Activated T-cell treated with anti-CD3 and anti-CD28 coated beads, Interleukin-2, amount 50 U/mL, for 72 hours (primary cell): ENCODE data around the gene CFAP45. TPM values are rescaled to one million over a fixed set of nuclear protein-coding genes. Genes with fewer than 3 reads are reported as not detected.

Experiments used
- ATAC-seq, 2 donors: fragments of 150-1000 bp; cut with Tn5 transposase; replicated peaks in 1 of 2; 2 replicates each; pipeline ENCODE4 v1.10.0; 2021; ENCODE audit warnings: moderate library complexity in 2 of 2, mild to moderate bottlenecking in 1 of 2
- DNase-seq, 2 donors: peaks; one replicate each; pipeline ENCODE4 v3.0.0; 2021 to 2022; ENCODE audit warnings: mixed read lengths in 1 of 2
- H3K27ac Mint-ChIP-seq: one replicate; pipeline ENCODE4 v1.8.0; 2022; ENCODE audit warnings: mild to moderate bottlenecking, moderate library complexity, mixed read lengths
- H3K27me3 Mint-ChIP-seq: one replicate; pipeline ENCODE4 v1.8.0; 2022; ENCODE audit warnings: low read depth, mixed read lengths
- H3K36me3 Mint-ChIP-seq, 2 donors: one replicate each; pipeline ENCODE4 v1.8.0; 2022; ENCODE audit warnings: mixed read lengths in 2 of 2, mild to moderate bottlenecking in 1 of 2; ENCODE audit not compliant: insufficient read depth in 2 of 2
- H3K4me1 Mint-ChIP-seq: one replicate; pipeline ENCODE4 v1.8.0; 2022; ENCODE audit warnings: low read depth, mixed read lengths
- H3K4me3 Mint-ChIP-seq, 2 donors: one replicate each; pipeline ENCODE4 v1.8.0; 2022; ENCODE audit warnings: mild to moderate bottlenecking in 2 of 2, mixed read lengths in 2 of 2, moderate library complexity in 2 of 2
- H3K9me3 Mint-ChIP-seq, 2 donors: one replicate each; pipeline ENCODE4 v1.8.0; 2022; ENCODE audit warnings: mixed read lengths in 2 of 2
- total RNA-seq, 2 donors: library from RNA; stranded (reverse); gene quantifications; one replicate each; pipeline ENCODE4 v1.2.3, GENCODE V29; 2022

CFAP45 gene
- total RNA-seq, 2 donors from 2014 or later: 2.0 to 2.8 TPM

DNA sequence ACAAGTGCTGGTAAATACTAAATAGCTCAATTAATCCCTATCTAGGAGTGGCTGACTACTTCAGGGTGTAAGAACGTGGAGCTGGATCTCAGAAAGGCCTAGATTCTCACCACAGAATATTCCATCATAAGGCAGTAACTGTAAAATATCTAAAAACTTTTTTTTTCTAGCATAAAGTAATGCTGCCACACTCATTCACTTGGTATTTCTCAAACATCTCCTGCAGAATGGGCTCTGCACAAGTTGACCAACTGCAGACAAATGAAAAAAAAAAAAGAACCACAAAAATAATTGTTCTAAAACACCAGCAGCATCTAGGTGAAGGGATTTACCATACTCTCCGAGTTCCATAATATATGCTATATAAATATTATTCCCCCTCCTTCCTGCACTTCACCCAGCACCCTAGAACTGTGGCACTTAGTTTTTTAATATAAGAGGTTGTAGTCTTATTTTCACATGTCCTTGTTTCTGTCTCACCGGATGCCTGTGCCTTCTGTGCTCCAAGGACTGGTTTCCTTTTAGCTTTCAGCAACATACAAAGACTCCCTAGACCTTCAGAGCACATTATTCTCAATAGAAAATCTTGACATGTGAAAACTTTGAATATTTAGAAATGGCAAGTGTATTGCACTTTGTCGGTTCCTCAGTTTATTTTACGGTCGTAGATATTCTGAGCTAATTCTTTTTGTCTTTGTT lies 46.4 kb downstream of the CFAP45 start:
- peak overlapping the region; percentile 66 for H3K27ac Mint-ChIP-seq
- no peaks in the 10 kb centered on the region for H3K9me3 Mint-ChIP-seq
- peaks cover 19% of the 10 kb centered on the region for H3K4me1 Mint-ChIP-seq
- ATAC-seq: no peak
- H3K4me3 Mint-ChIP-seq: peak overlapping the region; percentile 68 to 91
- no peaks in the 10 kb centered on the region for H3K27me3 Mint-ChIP-seq
- no peak for DNase-seq
- H3K36me3 Mint-ChIP-seq: no peaks in the 10 kb centered on the region

DNA sequence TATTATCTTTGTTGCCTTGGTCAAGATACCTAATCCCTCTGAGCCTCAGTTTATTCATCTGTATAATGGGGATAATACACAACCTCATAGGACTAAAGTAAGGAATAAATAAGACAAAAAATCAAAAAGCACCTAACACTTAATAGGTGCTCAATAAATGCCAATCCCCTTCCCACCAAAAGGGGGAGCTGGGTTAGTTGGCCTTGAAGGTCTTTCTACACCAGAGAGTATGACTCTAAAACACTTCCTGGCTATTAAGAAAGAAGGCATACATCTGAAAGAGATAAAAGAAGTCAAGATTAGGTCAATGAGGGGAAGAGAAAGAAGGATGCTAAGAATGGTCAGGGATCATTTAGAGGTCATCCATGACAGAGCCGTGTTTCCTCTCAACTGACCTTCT lies 48.6 kb downstream of the CFAP45 start:
- Mint-ChIP-seq H3K36me3 (no peaks in the 10 kb centered on the region), H3K4me1 (peaks cover 19% of the 10 kb centered on the region), H3K27me3 (no peaks in the 10 kb centered on the region), H3K27ac (peak overlapping the region; percentile 61), H3K9me3 (no peaks in the 10 kb centered on the region), H3K4me3 (no peak overlapping the region)
- DNase-seq (no peak), ATAC-seq (no peak)

DNA sequence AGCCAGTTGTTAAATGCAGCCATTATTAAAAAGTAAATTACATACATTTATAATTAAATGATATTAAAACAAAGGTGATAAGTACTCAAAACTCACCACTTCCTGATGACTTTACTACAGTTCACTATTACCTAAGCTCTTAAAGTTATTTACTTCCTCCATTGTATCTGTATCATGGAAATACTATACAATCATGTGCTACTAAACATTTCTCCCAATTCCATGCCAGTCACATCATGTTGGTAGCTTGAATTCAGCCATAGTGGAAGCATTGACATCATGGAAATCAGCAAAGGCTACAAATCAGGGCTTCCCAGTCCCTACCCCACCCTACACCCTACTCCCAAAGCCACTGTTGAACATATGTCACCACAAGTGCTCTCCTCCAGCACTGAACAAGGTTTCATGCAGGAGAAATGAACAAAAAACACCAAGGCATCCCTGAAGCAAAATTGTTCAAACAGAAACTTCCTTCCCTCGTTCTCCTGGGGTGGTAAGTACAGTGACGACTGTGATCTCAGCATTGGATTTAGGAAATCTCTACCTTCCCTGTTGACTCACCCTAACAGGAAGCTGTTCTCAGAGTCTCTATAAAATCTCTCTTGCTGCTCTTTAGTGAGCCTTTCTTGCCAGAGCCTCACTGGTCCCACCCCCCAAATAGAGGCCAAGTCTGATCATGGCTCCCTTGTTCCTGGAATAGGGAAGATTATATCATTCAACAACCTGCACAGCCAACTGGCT lies 50.2 kb downstream of the CFAP45 start:
- Mint-ChIP-seq H3K36me3 (no peaks in the 10 kb centered on the region), H3K4me3 (no peak overlapping the region), H3K27me3 (peaks cover under 1% of the 10 kb centered on the region), H3K9me3 (no peaks in the 10 kb centered on the region), H3K27ac (no peak overlapping the region), H3K4me1 (peaks cover 14% of the 10 kb centered on the region)
- DNase-seq: no peak
- ATAC-seq: no peak

DNA sequence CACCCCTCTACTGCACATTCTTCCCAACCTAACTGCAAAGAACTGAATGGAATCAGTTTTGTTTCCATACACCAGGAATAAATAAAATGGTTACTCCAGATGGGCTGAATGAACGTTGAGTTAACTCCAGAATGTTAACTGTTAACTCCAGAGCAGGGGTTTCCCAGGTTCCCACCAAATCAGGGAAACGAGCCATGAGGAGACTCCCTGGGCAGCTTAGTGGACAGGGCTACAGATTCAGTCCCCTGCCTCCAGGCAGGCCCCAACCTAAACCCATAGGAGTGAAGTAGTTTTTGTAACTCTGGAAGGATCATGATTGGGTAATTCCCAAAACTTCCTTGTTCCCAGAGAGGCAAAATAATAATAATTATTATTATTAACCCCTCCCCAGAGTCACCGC lies 51.6 kb downstream of the CFAP45 start:
- DNase-seq (no peak), ATAC-seq (no peak)
- Mint-ChIP-seq H3K9me3 (no peaks in the 10 kb centered on the region), H3K36me3 (no peaks in the 10 kb centered on the region), H3K27ac (no peak overlapping the region), H3K4me1 (peaks cover 5% of the 10 kb centered on the region), H3K4me3 (no peak overlapping the region), H3K27me3 (peaks cover 15% of the 10 kb centered on the region)

DNA sequence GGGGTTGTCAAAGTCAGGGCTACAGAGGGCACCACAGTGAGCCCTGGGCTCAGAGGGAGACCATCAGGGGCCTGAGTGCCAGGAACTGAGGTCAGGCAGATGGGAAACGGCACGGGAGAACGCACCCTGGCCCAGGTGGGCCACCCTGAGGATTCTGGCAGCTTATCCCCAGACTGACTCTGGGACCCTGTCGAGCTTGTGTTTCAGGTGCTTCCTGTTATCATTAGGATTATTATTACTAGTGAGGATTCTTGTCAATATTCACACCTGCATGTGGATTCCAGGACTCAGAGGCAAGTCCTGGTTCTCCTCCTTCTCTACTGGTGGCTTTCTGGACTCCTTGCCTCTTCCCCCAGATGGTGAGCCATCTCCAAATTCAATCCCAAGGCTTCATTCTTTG lies 52.7 kb downstream of the CFAP45 start:
- Mint-ChIP-seq H3K36me3 (no peaks in the 10 kb centered on the region), H3K4me1 (peaks cover 5% of the 10 kb centered on the region), H3K9me3 (no peaks in the 10 kb centered on the region), H3K4me3 (no peak overlapping the region), H3K27ac (no peak overlapping the region), H3K27me3 (peaks cover 15% of the 10 kb centered on the region)
- no peak for ATAC-seq
- no peak for DNase-seq

DNA sequence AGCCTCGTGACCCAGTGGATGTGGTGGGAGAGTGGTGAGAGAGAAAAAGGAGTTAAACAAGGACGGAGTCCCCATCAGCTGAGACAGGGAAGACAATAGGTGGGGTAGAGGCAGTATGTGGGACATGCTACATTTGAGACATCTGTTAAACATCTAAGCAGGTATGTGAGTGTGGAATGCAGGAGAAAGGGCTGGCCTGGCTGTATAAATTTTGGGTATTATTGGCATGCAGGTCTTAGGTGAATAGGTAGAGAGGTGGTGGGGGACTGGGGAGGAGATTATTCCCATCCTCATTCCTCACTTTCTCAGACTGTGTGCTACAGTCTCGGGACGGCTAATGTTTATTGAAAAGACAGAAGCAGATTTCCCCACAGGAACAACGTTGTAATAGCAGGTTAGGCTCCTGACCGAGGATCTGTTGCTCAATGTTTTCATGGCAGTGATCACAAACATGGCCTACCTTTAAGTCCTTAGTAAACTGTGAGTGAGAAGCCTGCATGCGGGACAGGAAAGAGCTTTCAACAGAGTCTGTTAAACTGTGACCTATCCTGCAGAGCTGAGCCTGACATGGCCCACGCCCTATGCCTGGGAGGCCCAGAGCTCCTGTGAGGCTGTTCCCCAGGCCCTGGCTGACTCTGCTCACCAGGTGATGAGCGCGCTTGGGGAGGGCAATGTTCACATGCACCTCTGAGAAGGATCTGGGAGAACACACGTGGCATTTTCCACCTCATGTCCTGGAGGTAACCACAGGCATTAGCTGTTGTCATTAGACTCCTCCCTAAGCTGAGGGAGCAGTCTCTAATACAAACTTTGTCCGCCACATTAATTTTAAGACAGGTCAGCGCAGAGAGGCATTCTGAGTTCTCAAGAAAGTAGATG lies 54.0 kb downstream of the CFAP45 start:
- Mint-ChIP-seq H3K27me3 (peaks cover 15% of the 10 kb centered on the region), H3K9me3 (no peaks in the 10 kb centered on the region), H3K4me1 (no peaks in the 10 kb centered on the region), H3K4me3 (no peak overlapping the region), H3K36me3 (no peaks in the 10 kb centered on the region), H3K27ac (no peak overlapping the region)
- no peak for DNase-seq
- no peak for ATAC-seq

DNA sequence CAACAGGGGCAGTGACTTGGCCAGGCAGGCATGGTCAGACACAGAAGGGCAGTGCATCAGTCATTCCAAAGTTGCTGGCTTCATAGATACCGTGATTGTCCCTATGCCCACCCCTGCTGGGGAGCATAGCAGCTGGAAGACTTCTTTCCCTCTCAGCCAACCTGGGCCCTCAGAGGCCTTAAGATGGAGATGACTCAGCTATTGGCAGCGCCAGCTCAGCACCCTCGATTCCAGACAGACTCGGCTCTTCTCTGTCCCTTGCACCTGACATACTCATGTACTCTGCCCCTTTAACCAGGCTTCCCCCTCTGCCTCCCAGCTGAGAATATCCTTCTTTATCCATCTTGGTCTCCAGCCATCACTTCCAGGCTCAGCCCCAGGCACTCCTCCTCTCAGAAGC lies 56.5 kb downstream of the CFAP45 start:
- Mint-ChIP-seq H3K27ac (no peak overlapping the region), H3K36me3 (no peaks in the 10 kb centered on the region), H3K4me1 (peaks cover 8% of the 10 kb centered on the region), H3K27me3 (peaks cover 15% of the 10 kb centered on the region), H3K4me3 (no peak overlapping the region), H3K9me3 (no peaks in the 10 kb centered on the region)
- ATAC-seq (no peak), DNase-seq (no peak)

DNA sequence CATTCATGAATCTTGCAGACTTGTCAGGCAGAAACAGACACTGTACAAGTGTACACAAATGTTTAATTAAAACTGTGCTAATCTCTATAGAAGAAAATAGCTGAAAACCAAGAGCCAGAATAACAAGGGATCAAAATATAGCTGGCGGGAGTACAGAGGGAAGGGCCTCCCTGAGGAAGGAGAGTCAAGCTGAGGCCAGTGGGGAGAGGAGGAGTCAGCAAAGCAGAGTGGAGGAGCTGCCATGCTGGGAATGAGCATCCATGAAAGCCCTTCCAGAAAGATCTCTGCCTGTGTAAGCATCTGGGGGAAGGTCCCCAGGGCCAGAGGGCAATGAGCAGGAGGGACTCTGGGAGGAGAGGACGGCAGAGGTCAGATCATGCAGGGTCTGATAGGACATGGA lies 58.2 kb downstream of the CFAP45 start:
- no peak overlapping the region for H3K27ac Mint-ChIP-seq

DNA sequence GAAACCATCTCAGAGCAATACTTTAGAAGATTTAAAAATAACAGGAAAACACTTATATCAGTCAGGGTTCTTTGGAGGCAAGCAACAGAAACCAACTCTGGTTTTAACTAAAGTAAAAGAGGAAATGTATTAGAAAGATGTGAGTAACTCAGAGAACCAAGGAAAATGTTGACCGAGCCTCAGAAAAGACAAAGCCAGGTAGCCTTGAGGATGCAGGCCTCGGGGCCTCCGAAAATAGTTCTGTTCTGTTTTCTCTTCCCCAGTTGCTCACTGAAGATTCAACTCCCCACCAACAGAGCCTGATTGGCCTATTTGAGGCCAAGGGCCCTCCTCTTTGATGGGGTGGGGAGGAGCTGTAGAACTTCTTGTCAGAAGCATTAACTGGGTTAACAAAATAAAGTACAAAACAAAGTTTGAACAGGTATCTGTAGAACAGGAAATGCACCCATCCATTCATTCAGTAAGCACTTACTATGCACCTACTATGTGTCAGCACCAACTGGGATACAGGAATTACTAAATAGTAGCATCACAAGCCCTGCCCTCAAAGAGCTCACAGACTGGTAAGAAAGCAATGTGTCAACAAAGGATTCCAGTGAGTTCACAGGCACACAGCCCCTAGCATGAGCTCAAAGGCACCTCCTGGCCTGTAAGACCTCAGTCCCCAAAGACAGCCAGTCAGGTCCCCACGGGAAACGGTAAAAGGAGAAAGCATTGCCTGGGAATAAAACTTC lies 60.7 kb downstream of the CFAP45 start:
- ATAC-seq: peak in 1 of 2 donors; percentile 57
- Mint-ChIP-seq H3K27ac (no peak overlapping the region), H3K27me3 (peaks cover 10% of the 10 kb centered on the region)

More for the DNA sequence above, 58.2 kb downstream of the CFAP45 start:
- ATAC-seq: no peak
- Mint-ChIP-seq H3K9me3 (no peaks in the 10 kb centered on the region), H3K4me3 (no peak overlapping the region), H3K27me3 (peaks cover 15% of the 10 kb centered on the region), H3K36me3 (no peaks in the 10 kb centered on the region), H3K4me1 (peaks cover 10% of the 10 kb centered on the region)
- DNase-seq: no peak

DNA sequence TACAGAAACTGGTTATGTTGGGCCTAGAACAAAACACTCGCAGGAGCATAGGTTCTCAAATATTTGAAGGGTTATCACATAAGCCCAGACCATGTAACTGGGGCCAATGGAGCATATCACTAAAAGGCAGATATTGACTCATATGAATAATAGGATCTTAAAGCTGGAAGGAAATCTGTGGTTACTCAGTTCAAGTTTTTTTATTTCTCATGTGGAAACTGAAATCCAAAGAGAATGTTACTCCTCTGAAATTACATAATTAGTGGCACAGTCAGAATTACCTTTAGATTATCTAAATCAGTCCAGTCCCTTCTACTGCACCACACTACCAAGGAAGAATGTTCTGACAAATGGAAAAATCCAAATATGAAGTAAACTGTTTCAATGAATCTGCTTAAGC lies 61.2 kb downstream of the CFAP45 start:
- H3K4me3 Mint-ChIP-seq: no peak overlapping the region
- no peaks in the 10 kb centered on the region for H3K36me3 Mint-ChIP-seq
- peaks cover 4% of the 10 kb centered on the region for H3K27me3 Mint-ChIP-seq
- peaks cover 10% of the 10 kb centered on the region for H3K4me1 Mint-ChIP-seq
- peak in 1 of 2 donors; percentile 43 for ATAC-seq
- no peak for DNase-seq
- H3K27ac Mint-ChIP-seq: no peak overlapping the region
- H3K9me3 Mint-ChIP-seq: no peaks in the 10 kb centered on the region

More for the DNA sequence above, 60.7 kb downstream of the CFAP45 start:
- Mint-ChIP-seq H3K4me3 (no peak overlapping the region), H3K36me3 (no peaks in the 10 kb centered on the region), H3K4me1 (peaks cover 10% of the 10 kb centered on the region), H3K9me3 (no peaks in the 10 kb centered on the region)
- no peak for DNase-seq

DNA sequence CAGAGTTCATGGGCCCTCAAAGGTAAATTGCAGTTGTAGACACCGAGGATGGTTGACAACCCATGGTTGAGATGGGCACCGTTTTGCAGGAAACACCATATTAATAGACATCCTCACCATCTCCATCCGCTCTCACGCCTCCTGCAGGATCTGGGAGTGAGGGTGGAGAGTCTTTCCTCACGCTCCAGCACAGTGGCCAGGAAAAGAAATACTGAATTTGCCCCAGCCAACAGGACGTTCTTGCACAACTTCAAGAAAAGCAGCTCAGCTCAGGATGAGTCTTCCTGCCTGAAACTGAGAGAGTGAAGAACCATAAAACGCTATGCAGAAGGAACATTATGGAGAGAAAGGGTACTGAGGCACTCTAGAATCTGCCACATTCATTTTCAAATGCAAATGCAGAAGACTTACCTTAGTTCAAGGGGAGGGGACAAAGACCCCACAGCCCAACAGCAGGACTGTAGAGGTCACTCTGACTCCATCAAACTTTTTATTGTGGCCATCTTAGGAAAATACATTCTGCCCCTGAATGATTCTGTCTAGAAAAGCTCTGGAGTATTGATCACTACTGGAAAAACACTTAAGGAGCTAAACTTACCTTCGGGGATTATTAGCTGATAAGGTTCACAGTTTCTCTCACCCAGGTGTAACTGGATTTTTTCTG lies 64.0 kb downstream of the CFAP45 start:
- Mint-ChIP-seq H3K4me1 (peaks cover 10% of the 10 kb centered on the region), H3K36me3 (no peaks in the 10 kb centered on the region), H3K4me3 (no peak overlapping the region), H3K27ac (no peak overlapping the region), H3K9me3 (no peaks in the 10 kb centered on the region), H3K27me3 (no peaks in the 10 kb centered on the region)
- DNase-seq (no peak), ATAC-seq (no peak)

DNA sequence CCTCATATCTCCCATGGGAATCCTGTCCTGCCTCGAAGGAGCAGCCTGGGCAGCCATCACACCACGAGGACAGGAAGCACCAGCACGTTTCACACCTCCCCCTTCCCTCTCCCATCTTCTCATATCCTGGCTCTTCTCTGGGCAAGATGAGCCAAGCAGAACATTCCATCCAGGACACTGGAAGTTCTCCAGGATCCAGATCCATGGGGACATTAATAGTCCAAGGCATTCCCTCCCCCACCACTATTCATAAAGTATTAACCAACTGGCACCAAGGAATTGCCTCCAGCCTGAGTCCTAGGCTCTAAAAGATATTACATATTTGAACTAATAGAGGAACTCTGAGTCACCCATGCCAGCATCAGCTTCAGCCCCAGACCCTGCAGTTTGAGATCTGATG lies 64.6 kb downstream of the CFAP45 start:
- Mint-ChIP-seq H3K4me3 (no peak overlapping the region), H3K4me1 (peaks cover 10% of the 10 kb centered on the region), H3K9me3 (no peaks in the 10 kb centered on the region), H3K36me3 (no peaks in the 10 kb centered on the region), H3K27me3 (no peaks in the 10 kb centered on the region), H3K27ac (no peak overlapping the region)
- no peak for DNase-seq
- no peak for ATAC-seq
